Left ventricle myocardium inferior (tissue), 1 donor: Measurements from ENCODE around the gene CAPN8. TPM values are rescaled to one million over a fixed set of nuclear protein-coding genes. Genes with fewer than 3 reads are reported as not detected.

ENCODE experiments used
- DNase-seq: peaks from one replicate; pipeline ENCODE4 v3.0.0-alpha.2; 2020
- H3K27ac ChIP-seq: fragments of 200-600 bp; replicated peaks from 2 replicates; pipeline ENCODE4 v1.8.0; 2021
- H3K27me3 ChIP-seq: fragments of 200-600 bp; 2 replicates; pipeline ENCODE4 v1.8.0; 2021; ENCODE audit warnings: low read depth
- H3K36me3 ChIP-seq: fragments of 200-600 bp; 2 replicates; pipeline ENCODE4 v1.8.0; 2021
- H3K4me1 ChIP-seq: fragments of 200-600 bp; 2 replicates; pipeline ENCODE4 v1.8.0; 2021
- H3K4me3 ChIP-seq: fragments of 200-600 bp; 2 replicates; pipeline ENCODE4 v1.8.0; 2021; ENCODE audit warnings: mild to moderate bottlenecking, moderate library complexity
- H3K9me3 ChIP-seq: fragments of 200-600 bp; replicated peaks from 2 replicates; pipeline ENCODE4 v1.8.0; 2021
- CTCF ChIP-seq: fragments of 200-600 bp; IDR thresholded peaks from 2 replicates; pipeline ENCODE4 v1.8.0; 2021; ENCODE audit warnings: antibody characterized with exemption, mild to moderate bottlenecking, borderline replicate concordance
- intact Hi-C: fragments of 100-400 bp; cut with micrococcal nuclease; formaldehyde crosslinking; loops from one replicate; pipeline ENCODE4 v1.11.0; 2022
- total RNA-seq: library from RNA; stranded (reverse); fragmentation: NEBNext Ultra II Directional; extraction: Animal tissue kit (Norgen Biotek cat#: 25700); gene quantifications from one replicate; pipeline ENCODE4 v1.2.1, GENCODE V29; 2021
- donor health status: DM: no; HTN: yes; CAD: no; lungs with severe emphysema.

Gene CAPN8
- total RNA-seq, 1 donor from 2014 or later, result not detected

DNA sequence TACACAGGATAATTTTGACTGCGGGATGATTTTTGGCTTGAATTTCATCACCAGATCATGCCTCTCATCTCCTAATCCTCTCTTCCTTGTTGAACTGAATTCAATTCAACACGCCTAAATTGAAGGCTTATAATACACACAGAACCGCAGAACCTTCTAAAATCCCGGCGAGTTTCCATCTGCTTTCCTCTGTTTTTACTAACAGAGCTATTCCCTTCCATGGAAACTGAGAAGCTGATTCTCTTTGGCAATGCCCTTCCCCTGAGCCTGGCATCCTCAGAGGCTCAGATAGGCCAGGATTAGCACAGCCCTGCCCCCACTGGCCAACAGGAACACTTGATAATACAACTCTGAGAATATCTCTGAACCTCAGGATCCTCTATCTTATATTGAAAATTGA is 130.2 kb downstream of the CAPN8 start:
- no peaks in the 10 kb centered on the region for H3K4me1 ChIP-seq
- intact Hi-C loops, result no loop called here

DNA sequence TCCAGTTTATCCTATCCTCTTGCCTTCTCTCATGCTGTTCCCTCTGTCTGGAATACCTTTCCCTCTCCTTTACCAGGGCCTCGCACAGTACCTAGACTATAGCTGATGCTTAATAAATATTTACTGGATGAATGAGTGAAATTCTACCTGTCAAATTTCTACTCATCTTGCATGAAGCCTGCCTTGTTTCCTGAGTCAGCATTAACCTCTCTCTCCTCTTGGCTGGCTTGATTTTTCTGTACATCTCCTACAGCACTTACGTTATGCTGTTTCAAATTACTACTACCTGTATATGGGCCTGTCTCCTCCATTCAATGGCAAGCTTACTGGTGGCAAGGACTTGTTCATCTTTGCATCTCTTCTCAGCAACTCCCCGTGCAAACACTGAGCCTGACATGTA is 130.8 kb downstream of the CAPN8 start:
- no peaks in the 10 kb centered on the region for H3K4me1 ChIP-seq
- intact Hi-C loops, result no loop called here
- TF ChIP-seq CTCF, result no peak
- H3K4me3 ChIP-seq, result no peak overlapping the region
- peaks cover 48% of the 10 kb centered on the region for H3K27me3 ChIP-seq
- DNase-seq, result no peak
- no peak overlapping the region for H3K27ac ChIP-seq
- H3K9me3 ChIP-seq, result no peaks in the 10 kb centered on the region
- H3K36me3 ChIP-seq, result no peaks in the 10 kb centered on the region

More for the DNA sequence above, 130.2 kb downstream of the CAPN8 start:
- Histone ChIP-seq H3K27ac (no peak overlapping the region), H3K9me3 (no peaks in the 10 kb centered on the region), H3K4me3 (no peak overlapping the region), H3K36me3 (no peaks in the 10 kb centered on the region), H3K27me3 (peaks cover 54% of the 10 kb centered on the region)
- no peak for TF ChIP-seq CTCF
- DNase-seq, result no peak

DNA sequence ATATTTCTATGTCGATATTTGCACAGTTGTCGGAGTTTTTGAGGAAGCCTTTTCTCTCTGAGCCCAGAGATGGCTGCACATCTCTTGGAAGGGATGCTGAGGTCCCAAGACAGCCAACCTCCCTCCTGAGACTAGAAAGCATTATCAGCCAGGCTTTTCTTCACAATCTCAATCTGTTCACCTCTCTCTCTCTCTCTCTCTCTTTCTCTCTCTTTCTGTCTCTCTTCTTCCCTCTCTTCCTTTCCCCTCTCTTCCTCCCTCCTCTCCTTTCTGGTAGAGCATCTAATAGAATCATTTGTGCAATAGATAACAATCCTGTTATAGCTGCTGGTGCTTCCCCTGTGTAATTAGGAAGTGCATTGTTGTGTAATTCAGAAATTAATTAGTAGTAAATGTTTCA is 131.8 kb downstream of the CAPN8 start:
- TF ChIP-seq CTCF, result no peak
- peaks cover 38% of the 10 kb centered on the region for H3K27me3 ChIP-seq
- H3K9me3 ChIP-seq, result no peaks in the 10 kb centered on the region
- no peaks in the 10 kb centered on the region for H3K36me3 ChIP-seq
- no peak overlapping the region for H3K27ac ChIP-seq
- no peaks in the 10 kb centered on the region for H3K4me1 ChIP-seq
- H3K4me3 ChIP-seq, result no peak overlapping the region
- no peak for DNase-seq
- intact Hi-C loops, result no loop called here

DNA sequence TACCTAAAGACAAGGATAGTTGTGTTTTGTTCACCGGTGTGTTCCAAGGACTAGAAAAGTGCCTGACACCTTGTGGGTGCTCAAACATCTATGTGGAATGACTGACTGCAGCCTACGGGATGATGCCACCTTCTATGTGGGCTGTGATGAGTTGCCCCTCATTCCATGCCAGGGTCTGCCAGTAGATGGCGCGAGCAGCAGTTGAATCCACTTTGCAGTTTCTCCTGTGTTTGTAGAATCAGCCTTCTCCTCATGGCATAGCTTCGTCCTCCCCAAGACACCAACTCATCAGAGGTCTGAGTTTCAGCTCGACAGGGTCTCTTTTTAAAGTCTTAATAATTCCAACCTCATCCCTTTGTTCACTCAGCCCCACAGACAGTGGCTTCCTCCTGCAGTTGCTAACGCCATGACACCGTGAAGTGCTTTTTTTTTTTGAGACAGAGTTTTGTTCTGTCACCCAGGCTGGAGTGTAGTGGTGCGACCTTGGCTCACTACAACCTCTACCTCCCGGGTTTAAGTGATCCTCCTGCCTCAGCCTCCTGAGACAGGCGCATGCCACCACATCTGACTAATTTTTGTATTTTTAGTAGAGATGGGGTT is 133.7 kb downstream of the CAPN8 start:
- no peak overlapping the region for H3K4me3 ChIP-seq
- no peaks in the 10 kb centered on the region for H3K36me3 ChIP-seq
- peaks cover 11% of the 10 kb centered on the region for H3K9me3 ChIP-seq
- peak; percentile 24 for DNase-seq
- peak; percentile 65 for TF ChIP-seq CTCF
- no peak overlapping the region for H3K27ac ChIP-seq
- no peaks in the 10 kb centered on the region for H3K4me1 ChIP-seq
- peaks cover 23% of the 10 kb centered on the region for H3K27me3 ChIP-seq
- intact Hi-C loops, result no loop called here

DNA sequence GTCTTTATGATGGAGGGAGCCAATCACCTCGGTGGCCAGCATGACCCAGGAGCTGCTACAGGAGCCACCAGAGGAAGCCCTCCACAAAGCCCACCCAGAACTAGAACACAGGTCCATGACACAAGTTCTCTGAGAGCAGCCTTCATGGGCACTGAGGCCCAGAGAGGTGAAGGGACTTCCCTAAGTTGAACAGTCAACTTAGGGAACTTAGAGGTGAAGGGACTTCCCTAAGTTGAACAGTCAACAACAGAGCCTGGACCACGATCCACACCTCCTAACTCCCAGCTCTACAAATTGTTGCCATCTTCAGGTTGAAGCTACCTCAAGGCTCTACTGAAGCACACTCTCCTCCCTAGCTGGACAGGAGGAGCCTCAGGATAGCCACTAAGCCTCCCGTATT is 139.5 kb downstream of the CAPN8 start:
- no peak for DNase-seq
- Histone ChIP-seq H3K4me3 (no peak overlapping the region), H3K4me1 (no peaks in the 10 kb centered on the region), H3K27me3 (peaks cover 6% of the 10 kb centered on the region), H3K36me3 (no peaks in the 10 kb centered on the region), H3K9me3 (peaks cover 11% of the 10 kb centered on the region), H3K27ac (no peak overlapping the region)
- no peak for TF ChIP-seq CTCF
- intact Hi-C loops, result no loop called here
